T-cell (primary cell): ENCODE data around the gene RMND5A. TPM values are rescaled to one million over a fixed set of nuclear protein-coding genes. Genes with fewer than 3 reads are reported as not detected.

Source experiments
- ATAC-seq, 4 experiments: fragments of 200-7000 bp in 3 of 4; fragments of 150-1000 bp in 1 of 4; cut with Tn5 transposase; replicated peaks in 1 of 4; 1 replicate in 3 of 4; 2 replicates in 1 of 4; pipeline ENCODE4 v1.10.0; 2021; ENCODE audit warnings: moderate library complexity in 3 of 4, mild to moderate bottlenecking in 2 of 4, moderate number of reproducible peaks in 1 of 4
- CTCF ChIA-PET, 2 donors: fragments of 300-600 bp; sonication (Branson Sonifier 250); formaldehyde crosslinking; loops; one replicate each; lab custom pipeline; 2022; ENCODE audit warnings: antibody characterized with exemption in 2 of 2; lab: Charles Lee
- POLR2A ChIA-PET, 2 donors: fragments of 300-600 bp; sonication (Branson Sonifier 250); formaldehyde crosslinking; loops; one replicate each; lab custom pipeline; 2022; ENCODE audit warnings: antibody characterized with exemption in 2 of 2; lab: Charles Lee
- DNase-seq, 35 experiments: peaks; one replicate each; pipeline versions ENCODE4 v3.0.0 to v3.0.0-alpha.2; 2013 to 2023
- H3K27ac ChIP-seq: one replicate; pipeline ENCODE4 v1.5.1; 2013; ENCODE audit warnings: low read length
- H3K27me3 ChIP-seq, 2 experiments: replicated peaks in 1 of 2; 1 replicate in 1 of 2; 2 replicates in 1 of 2; pipeline versions ENCODE4 v1.6.1 to v1.7.0; 2013; ENCODE audit warnings: low read length in 1 of 2, mixed read lengths in 1 of 2; ENCODE audit not compliant: control insufficient read depth in 2 of 2, insufficient read depth in 2 of 2; ENCODE audit errors: extremely low read depth in 1 of 2
- H3K36me3 ChIP-seq, 2 donors: 1 replicate in 1 of 2; 2 replicates in 1 of 2; pipeline versions ENCODE4 v1.6.1 to v1.7.0; 2013; ENCODE audit warnings: low read length in 1 of 2; ENCODE audit not compliant: control insufficient read depth in 2 of 2, insufficient read depth in 1 of 2; ENCODE audit errors: extremely low read depth in 1 of 2
- H3K4me1 ChIP-seq, 2 experiments: 1 replicate in 1 of 2; 2 replicates in 1 of 2; pipeline versions ENCODE4 v1.6.1 to v1.7.0; 2013; ENCODE audit warnings: low read length in 2 of 2, mixed read lengths in 1 of 2; ENCODE audit not compliant: insufficient read depth in 2 of 2, control insufficient read depth in 1 of 2; ENCODE audit errors: extremely low read depth in 1 of 2
- H3K4me3 ChIP-seq, 2 donors: 1 replicate in 1 of 2; 2 replicates in 1 of 2; pipeline versions ENCODE4 v1.5.1 to v1.7.0; 2013; ENCODE audit warnings: mild to moderate bottlenecking in 2 of 2, low read length in 1 of 2, moderate library complexity in 1 of 2; ENCODE audit not compliant: control insufficient read depth in 1 of 2; ENCODE audit errors: extremely low read depth in 1 of 2
- H3K9me3 ChIP-seq: 2 replicates; pipeline ENCODE4 v1.7.0; 2013
- H3K27ac Mint-ChIP-seq, 2 donors: one replicate each; pipeline ENCODE4 v1.8.0; 2020 to 2021; ENCODE audit warnings: mild to moderate bottlenecking in 2 of 2, mixed read lengths in 2 of 2
- H3K27me3 Mint-ChIP-seq, 2 donors: one replicate each; pipeline ENCODE4 v1.8.0; 2021 to 2022; ENCODE audit warnings: mixed read lengths in 2 of 2
- H3K36me3 Mint-ChIP-seq: one replicate; pipeline ENCODE4 v1.8.0; 2021; ENCODE audit warnings: mixed read lengths
- H3K4me1 Mint-ChIP-seq, 3 donors: one replicate each; pipeline ENCODE4 v1.8.0; 2020 to 2022; ENCODE audit warnings: mixed read lengths in 3 of 3, mild to moderate bottlenecking in 1 of 3
- H3K4me3 Mint-ChIP-seq, 3 donors: one replicate each; pipeline ENCODE4 v1.8.0; 2020 to 2022; ENCODE audit warnings: mild to moderate bottlenecking in 3 of 3, mixed read lengths in 3 of 3, moderate library complexity in 3 of 3
- H3K9me3 Mint-ChIP-seq, 3 donors: one replicate each; pipeline ENCODE4 v1.8.0; 2020 to 2022; ENCODE audit warnings: mixed read lengths in 3 of 3
- WGBS: methylation state at CpG from one replicate; pipeline ENCODE4 v1.1.5; 2013; ENCODE audit warnings: missing lambda C conversion rate; ENCODE audit not compliant: insufficient coverage; 5-methylcytosine and 5-hydroxymethylcytosine counted together
- total RNA-seq, 35 experiments: library from RNA in 6 of 35; stranded (reverse) in 6 of 35; fragments of 120-200 nt in 1 of 35; gene quantifications; one replicate each; pipeline versions ENCODE4 v1.2.1 to v1.2.4 and lab custom pipeline; 2013 to 2026

The RMND5A gene
- total RNA-seq, 5 donors from 2014 or later (not counting 1 experiment from before 2014, with no cell fraction given): 27.0 to 37.3 (median 31.7) TPM

- POLR2A ChIA-PET: no interaction called here
- CTCF ChIA-PET: no interaction called here
- H3K36me3 ChIP-seq: peaks cover 0 to 18% of the 10 kb centered on the region in 2 donors
- H3K27me3 ChIP-seq: no peaks in the 10 kb centered on the region
- Mint-ChIP-seq H3K27ac (no peak overlapping the region), H3K27me3 (no peaks in the 10 kb centered on the region), H3K36me3 (peaks cover 24% of the 10 kb centered on the region), H3K4me3 (no peak overlapping the region), H3K4me1 (peaks cover 35 to 49% (median 45%) of the 10 kb centered on the region in 3 donors), H3K9me3 (no peaks in the 10 kb centered on the region)
- DNase-seq: no peak
- no CpG with 5 or more reads among the region's 2 CpGs for WGBS
- no peaks in the 10 kb centered on the region for H3K9me3 ChIP-seq
- H3K27ac ChIP-seq: no peak overlapping the region
- ATAC-seq: no peak
- H3K4me3 ChIP-seq: no peak overlapping the region
- peaks cover 0 to 5% of the 10 kb centered on the region in 2 experiments for H3K4me1 ChIP-seq
Measured at GRCh38 chr2:86744152-86744551, 24.1 kb downstream of the RMND5A start.

GRCh38 chr2:86746939-86747338, 26.8 kb downstream of the RMND5A start:
- CTCF ChIA-PET: no interaction called here

GRCh38 chr2:86747711-86748639, 27.9 kb downstream of the RMND5A start:
- no peak overlapping the region for H3K27ac Mint-ChIP-seq
- ATAC-seq: no peak
- no peak overlapping the region for H3K27ac ChIP-seq

More at GRCh38 chr2:86746939-86747338, 26.8 kb downstream of the RMND5A start:
- Histone ChIP-seq H3K4me3 (no peak overlapping the region), H3K27me3 (no peaks in the 10 kb centered on the region), H3K36me3 (peaks cover 0 to 28% of the 10 kb centered on the region in 2 donors), H3K27ac (no peak overlapping the region), H3K9me3 (peaks cover 4% of the 10 kb centered on the region), H3K4me1 (peaks cover 0 to 5% of the 10 kb centered on the region in 2 experiments)
- Mint-ChIP-seq H3K36me3 (peaks cover 50% of the 10 kb centered on the region), H3K4me1 (peaks cover 44 to 61% (median 60%) of the 10 kb centered on the region in 3 donors), H3K27ac (no peak overlapping the region), H3K9me3 (peaks cover 0 to 6% (median 0%) of the 10 kb centered on the region in 3 donors), H3K27me3 (no peaks in the 10 kb centered on the region), H3K4me3 (no peak overlapping the region)
- DNase-seq: no peak
- POLR2A ChIA-PET: interaction anchor here in 1 of 2 donors (0.5 kb wide), 1 partner anchor 30 kb away, joined by 5 read pairs; no protein-coding TSS in a partner anchor
- ATAC-seq: no peak

GRCh38 chr2:86750240-86750839, 30.2 kb downstream of the RMND5A start:
- Mint-ChIP-seq H3K4me3 (no peak overlapping the region), H3K27me3 (no peaks in the 10 kb centered on the region), H3K36me3 (peaks cover 64% of the 10 kb centered on the region), H3K9me3 (peaks cover 0 to 6% (median 0%) of the 10 kb centered on the region in 3 donors), H3K4me1 (peaks cover 31 to 46% (median 41%) of the 10 kb centered on the region in 3 donors), H3K27ac (no peak overlapping the region)
- ATAC-seq (no peak), DNase-seq (no peak)
- no CpG with 5 or more reads among the region's 3 CpGs for WGBS
- ChIA-PET POLR2A (no interaction called here), CTCF (no interaction called here)
- H3K36me3 ChIP-seq: peaks cover 0 to 48% of the 10 kb centered on the region in 2 donors
- peaks cover 4% of the 10 kb centered on the region for H3K9me3 ChIP-seq
- no peaks in the 10 kb centered on the region for H3K4me1 ChIP-seq
- no peak overlapping the region for H3K27ac ChIP-seq
- no peak overlapping the region for H3K4me3 ChIP-seq
- H3K27me3 ChIP-seq: no peaks in the 10 kb centered on the region

More at GRCh38 chr2:86747711-86748639, 27.9 kb downstream of the RMND5A start:
- CTCF ChIA-PET: interaction anchor here (0.6 to 0.9 kb wide), 2 partner anchors 15 to 230 kb away, joined by 4 read pairs; no protein-coding TSS in a partner anchor
- Histone ChIP-seq H3K4me1 (peaks cover 0 to 5% of the 10 kb centered on the region in 2 experiments), H3K36me3 (peaks cover 0 to 37% of the 10 kb centered on the region in 2 donors), H3K27me3 (no peaks in the 10 kb centered on the region), H3K4me3 (no peak overlapping the region), H3K9me3 (peaks cover 4% of the 10 kb centered on the region)
- no peak for DNase-seq
- peaks cover 37 to 61% (median 56%) of the 10 kb centered on the region in 3 donors for H3K4me1 Mint-ChIP-seq
- no CpG with 5 or more reads among the region's 9 CpGs for WGBS
- H3K4me3 Mint-ChIP-seq: no peak overlapping the region
- peaks cover 0 to 6% (median 0%) of the 10 kb centered on the region in 3 donors for H3K9me3 Mint-ChIP-seq
- peaks cover 57% of the 10 kb centered on the region for H3K36me3 Mint-ChIP-seq
- POLR2A ChIA-PET: interaction anchor here in 1 of 2 donors (0.6 kb wide), 1 partner anchor 40 kb away, joined by 3 read pairs; no protein-coding TSS in a partner anchor
- H3K27me3 Mint-ChIP-seq: no peaks in the 10 kb centered on the region

GRCh38 chr2:86751778-86752177, 31.7 kb downstream of the RMND5A start:
- ChIA-PET POLR2A (no interaction called here), CTCF (no interaction called here)
- no peak for DNase-seq
- peaks cover 0 to 56% of the 10 kb centered on the region in 2 donors for H3K36me3 ChIP-seq
- Mint-ChIP-seq H3K4me1 (peaks cover 23 to 32% (median 30%) of the 10 kb centered on the region in 3 donors), H3K27me3 (no peaks in the 10 kb centered on the region), H3K4me3 (no peak overlapping the region), H3K9me3 (peaks cover 0 to 6% (median 0%) of the 10 kb centered on the region in 3 donors), H3K27ac (no peak overlapping the region), H3K36me3 (peaks cover 72% of the 10 kb centered on the region)
- WGBS: no CpG with 5 or more reads among the region's 1 CpG
- no peaks in the 10 kb centered on the region for H3K4me1 ChIP-seq
- H3K27ac ChIP-seq: no peak overlapping the region
- no peak overlapping the region for H3K4me3 ChIP-seq
- no peaks in the 10 kb centered on the region for H3K27me3 ChIP-seq
- no peak for ATAC-seq
- H3K9me3 ChIP-seq: peaks cover 4% of the 10 kb centered on the region

- Histone ChIP-seq H3K4me3 (no peak overlapping the region), H3K36me3 (peaks cover 0 to 59% of the 10 kb centered on the region in 2 donors), H3K4me1 (no peaks in the 10 kb centered on the region), H3K9me3 (peaks cover 4% of the 10 kb centered on the region), H3K27me3 (no peaks in the 10 kb centered on the region), H3K27ac (no peak overlapping the region)
- ChIA-PET CTCF (interaction anchor here (1.5 to 2.4 kb wide), 2 partner anchors 10 to 12 kb away, joined by 4 to 10 read pairs; no protein-coding TSS in a partner anchor), POLR2A (no interaction called here)
- peaks cover 68% of the 10 kb centered on the region for H3K36me3 Mint-ChIP-seq
- WGBS: no CpG with 5 or more reads among the region's 3 CpGs
- no peak for DNase-seq
- no peak for ATAC-seq
- no peak overlapping the region for H3K4me3 Mint-ChIP-seq
- H3K4me1 Mint-ChIP-seq: peaks cover 16 to 30% (median 25%) of the 10 kb centered on the region in 3 donors
- H3K27me3 Mint-ChIP-seq: no peaks in the 10 kb centered on the region
- peaks cover 0 to 6% (median 0%) of the 10 kb centered on the region in 3 donors for H3K9me3 Mint-ChIP-seq
- H3K27ac Mint-ChIP-seq: no peak overlapping the region
Measured at GRCh38 chr2:86752934-86753333, 32.8 kb downstream of the RMND5A start.
